Lung (tissue), 12 donors: ENCODE data around the gene POU2F1. TPM values are rescaled to one million over a fixed set of nuclear protein-coding genes. Genes with fewer than 3 reads are reported as not detected.

Source experiments
- ATAC-seq: fragments of 200-7000 bp; cut with Tn5 transposase; one replicate; pipeline ENCODE4 v1.9.1; 2020; ENCODE audit warnings: moderate number of reproducible peaks; ENCODE audit not compliant: insufficient read depth, low FRiP score
- DNase-seq, 3 donors: peaks; one replicate each; pipeline ENCODE4 v3.0.0-alpha.2; 2013 to 2017
- H3K27ac ChIP-seq, 2 donors: one replicate each; pipeline ENCODE4 v1.5.1; 2013; ENCODE audit warnings: mild to moderate bottlenecking in 2 of 2, moderate library complexity in 2 of 2, control low read depth in 1 of 2, inconsistent platforms in 1 of 2, low read depth in 1 of 2, low read length in 1 of 2
- H3K27me3 ChIP-seq, 3 donors: one replicate each; pipeline ENCODE4 v1.5.1; 2013; ENCODE audit warnings: low read length in 2 of 3; ENCODE audit not compliant: control insufficient read depth in 3 of 3, insufficient read depth in 3 of 3
- H3K36me3 ChIP-seq, 4 donors: one replicate each; pipeline ENCODE4 v1.5.1; 2013; ENCODE audit warnings: low read length in 4 of 4, mild to moderate bottlenecking in 1 of 4, moderate library complexity in 1 of 4; ENCODE audit not compliant: control insufficient read depth in 4 of 4, insufficient read depth in 4 of 4
- H3K4me1 ChIP-seq, 5 donors: one replicate each; pipeline ENCODE4 v1.5.1; 2013; ENCODE audit warnings: low read length in 5 of 5, mild to moderate bottlenecking in 2 of 5, moderate library complexity in 1 of 5; ENCODE audit not compliant: control insufficient read depth in 5 of 5, insufficient read depth in 5 of 5
- H3K4me3 ChIP-seq: one replicate; pipeline ENCODE4 v1.5.1; 2013; ENCODE audit warnings: mild to moderate bottlenecking, control low read depth, moderate library complexity
- H3K9ac ChIP-seq, 2 donors: one replicate each; pipeline ENCODE4 v1.5.1; 2013; ENCODE audit warnings: low read length in 2 of 2, control low read depth in 1 of 2; ENCODE audit not compliant: insufficient read depth in 1 of 2
- H3K9me3 ChIP-seq, 4 donors: one replicate each; pipeline ENCODE4 v1.5.1; 2013; ENCODE audit warnings: low read length in 3 of 4, mild to moderate bottlenecking in 1 of 4, moderate library complexity in 1 of 4; ENCODE audit not compliant: control insufficient read depth in 4 of 4, insufficient read depth in 3 of 4
- CTCF ChIP-seq: IDR thresholded peaks from 2 replicates; pipeline ENCODE4 v1.5.1; 2012; ENCODE audit warnings: mild to moderate bottlenecking; ENCODE audit errors: control extremely low read depth, extremely low read depth
- WGBS, 2 donors: extraction: QIAGEN DNeasy Blood & Tissue Kit; methylation state at CpG; one replicate each; pipeline ENCODE4 v1.1.7; 2013; 5-methylcytosine and 5-hydroxymethylcytosine counted together
- polyA plus RNA-seq, 2 donors: library from polyadenylated mRNA; stranded (reverse); fragments of 200-250 nt; gene quantifications; one replicate each; pipeline ENCODE4 v1.2.1, GENCODE V29; 2013
- total RNA-seq, 2 donors: library from RNA; depleted of rRNA in 1 of 2; stranded (reverse); fragments of >200 nt in 1 of 2; gene quantifications; one replicate each; pipeline ENCODE4 v1.2.1, GENCODE V29; 2014 to 2021
- donor health status: control.
- donor health status: control.
- donor health status: Bipolar disorder and iron deficiency.
- donor health status: healthy.
- donor health status: DM: yes; HTN: yes; CAD: no.

Gene POU2F1
- total and polyA plus RNA-seq, 4 donors = 2.0 to 34.4 (median 8.7) TPM

GRCh38 chr1:167304165-167304564, 83.5 kb downstream of the POU2F1 start:
- 92 to 97% methylated on average over 4 of the region's 4 CpGs for WGBS, 2 donors
- H3K36me3 ChIP-seq = no peaks in the 10 kb centered on the region
- no peaks in the 10 kb centered on the region for H3K9me3 ChIP-seq
- no peaks in the 10 kb centered on the region for H3K27me3 ChIP-seq
- ATAC-seq (no peak), DNase-seq (no peak)
- H3K9ac ChIP-seq = no peak overlapping the region
- no peak for TF ChIP-seq CTCF
- no peaks in the 10 kb centered on the region for H3K4me1 ChIP-seq
- no peak overlapping the region for H3K4me3 ChIP-seq
- H3K27ac ChIP-seq = no peak overlapping the region

- no peak for ATAC-seq
- no peaks in the 10 kb centered on the region for H3K9me3 ChIP-seq
- TF ChIP-seq CTCF = no peak
- H3K9ac ChIP-seq = no peak overlapping the region
- peaks cover 0 to 4% (median 0%) of the 10 kb centered on the region in 5 donors for H3K4me1 ChIP-seq
- no peaks in the 10 kb centered on the region for H3K27me3 ChIP-seq
- WGBS, 2 donors = 94 to 96% methylated on average over 9 of the region's 9 CpGs
- DNase-seq = no peak
- H3K4me3 ChIP-seq = no peak overlapping the region
- no peaks in the 10 kb centered on the region for H3K36me3 ChIP-seq
- H3K27ac ChIP-seq = no peak overlapping the region
These were observed 84.5 kb downstream of the POU2F1 start for GRCh38 chr1:167305059-167305705.

GRCh38 chr1:167305706-167306277, 85.1 kb downstream of the POU2F1 start:
- H3K9ac ChIP-seq = no peak overlapping the region
- ATAC-seq = no peak

More at GRCh38 chr1:167305706-167306277, 85.1 kb downstream of the POU2F1 start:
- Histone ChIP-seq H3K4me1 (peaks cover 0 to 8% (median 0%) of the 10 kb centered on the region in 5 donors), H3K27me3 (no peaks in the 10 kb centered on the region), H3K36me3 (no peaks in the 10 kb centered on the region), H3K27ac (no peak overlapping the region), H3K4me3 (no peak overlapping the region), H3K9me3 (no peaks in the 10 kb centered on the region)
- 16 to 19% methylated on average over 2 of the region's 2 CpGs for WGBS, 2 donors
- no peak for DNase-seq
- TF ChIP-seq CTCF = no peak
